ENCODE data around the gene ASB11.
"Not testable (repeated sequence)": the region's sequence is repeated elsewhere in the genome, so short reads cannot be mapped to it uniquely, and the experiment has no call there.

The ASB11 gene

GRCh38 chrX:15292861-15293260 is 22.6 kb downstream of the ASB11 start:
- no peak for FAIRE-seq
- no peak for TF ChIP-seq POLR2AphosphoS5 (IDR thresholded peaks at IDR 0.05; ENCODE audit: low read depth, low read length)
- no peak for TF ChIP-seq POU2F2 (IDR thresholded peaks at IDR 0.05; ENCODE audit: low read depth, low read length)
- TF ChIP-seq PAX5 (IDR thresholded peaks at IDR 0.05; ENCODE audit: insufficient read depth, low read length, severe bottlenecking): no peak

GRCh38 chrX:15277604-15278003 is 37.8 kb downstream of the ASB11 start:
- FAIRE-seq (no peak), DNase-seq (ENCODE audit: insufficient read length, low spot score) (no peak)
- TF ChIP-seq TAF1 (IDR thresholded peaks at IDR 0.05; ENCODE audit: low read depth, low read length): no peak
- no peak for TF ChIP-seq POU2F2 (IDR thresholded peaks at IDR 0.05; ENCODE audit: low read depth, low read length)
- no peak for TF ChIP-seq SPI1 (IDR thresholded peaks at IDR 0.05; ENCODE audit: low read depth, low read length)
- no peak for TF ChIP-seq POLR2A (IDR thresholded peaks at IDR 0.05; ENCODE audit: low read depth, low read length)
- no peak for TF ChIP-seq PAX5 (IDR thresholded peaks at IDR 0.05; ENCODE audit: insufficient read depth, low read length, severe bottlenecking)
- no peak for TF ChIP-seq POLR2AphosphoS5 (IDR thresholded peaks at IDR 0.05; ENCODE audit: low read depth, low read length)

More at GRCh38 chrX:15292861-15293260, 22.6 kb downstream of the ASB11 start:
- DNase-seq (ENCODE audit: insufficient read length, low spot score): no peak

- no peak for TF ChIP-seq PAX5 (IDR thresholded peaks at IDR 0.05; ENCODE audit: insufficient read depth, low read length, severe bottlenecking)
- TF ChIP-seq SPI1 (IDR thresholded peaks at IDR 0.05; ENCODE audit: low read depth, low read length): no peak
- no peak for TF ChIP-seq POU2F2 (IDR thresholded peaks at IDR 0.05; ENCODE audit: low read depth, low read length)
- no peak for TF ChIP-seq POLR2A (IDR thresholded peaks at IDR 0.05; ENCODE audit: low read depth, low read length)
- no peak for TF ChIP-seq POLR2AphosphoS5 (IDR thresholded peaks at IDR 0.05; ENCODE audit: low read depth, low read length)
- TF ChIP-seq TAF1 (IDR thresholded peaks at IDR 0.05; ENCODE audit: low read depth, low read length): no peak
- no peak for DNase-seq (ENCODE audit: insufficient read length, low spot score)
- no peak for FAIRE-seq
These were observed 40.5 kb downstream of the ASB11 start for GRCh38 chrX:15274946-15275345.

GRCh38 chrX:15273275-15273674 is 42.2 kb downstream of the ASB11 start:
- DNase-seq (ENCODE audit: insufficient read length, low spot score); FAIRE-seq: not testable (repeated sequence)

- FAIRE-seq (no peak), DNase-seq (ENCODE audit: insufficient read length, low spot score) (no peak)
- TF ChIP-seq POLR2A (IDR thresholded peaks at IDR 0.05; ENCODE audit: low read depth, low read length) (no peak), PAX5 (IDR thresholded peaks at IDR 0.05; ENCODE audit: insufficient read depth, low read length, severe bottlenecking) (no peak), POLR2AphosphoS5 (IDR thresholded peaks at IDR 0.05; ENCODE audit: low read depth, low read length) (no peak), POU2F2 (IDR thresholded peaks at IDR 0.05; ENCODE audit: low read depth, low read length) (no peak), SPI1 (IDR thresholded peaks at IDR 0.05; ENCODE audit: low read depth, low read length) (no peak), TAF1 (IDR thresholded peaks at IDR 0.05; ENCODE audit: low read depth, low read length) (no peak)
These were observed 43.7 kb downstream of the ASB11 start for GRCh38 chrX:15271757-15272156.

- FAIRE-seq (peak; percentile 73), DNase-seq (ENCODE audit: insufficient read length, low spot score) (no peak)
- TF ChIP-seq PAX5 (IDR thresholded peaks at IDR 0.05; ENCODE audit: insufficient read depth, low read length, severe bottlenecking) (no peak), POU2F2 (IDR thresholded peaks at IDR 0.05; ENCODE audit: low read depth, low read length) (no peak), TAF1 (IDR thresholded peaks at IDR 0.05; ENCODE audit: low read depth, low read length) (no peak), POLR2AphosphoS5 (IDR thresholded peaks at IDR 0.05; ENCODE audit: low read depth, low read length) (no peak), POLR2A (IDR thresholded peaks at IDR 0.05; ENCODE audit: low read depth, low read length) (no peak), SPI1 (IDR thresholded peaks at IDR 0.05; ENCODE audit: low read depth, low read length) (no peak)
These were observed 45.6 kb downstream of the ASB11 start, which contains the start of gene ASB9 for GRCh38 chrX:15269618-15270521. ASB9 (minus strand) TSS chrX:15270083; CDS start chrX:15269874, 209 bp downstream.

GRCh38 chrX:15269120-15269519 is 46.3 kb downstream of the ASB11 start:
- TF ChIP-seq POLR2A (IDR thresholded peaks at IDR 0.05; ENCODE audit: low read depth, low read length): no peak
- no peak for TF ChIP-seq TAF1 (IDR thresholded peaks at IDR 0.05; ENCODE audit: low read depth, low read length)
- TF ChIP-seq PAX5 (IDR thresholded peaks at IDR 0.05; ENCODE audit: insufficient read depth, low read length, severe bottlenecking): no peak
- TF ChIP-seq POLR2AphosphoS5 (IDR thresholded peaks at IDR 0.05; ENCODE audit: low read depth, low read length): no peak
- no peak for TF ChIP-seq POU2F2 (IDR thresholded peaks at IDR 0.05; ENCODE audit: low read depth, low read length)
- TF ChIP-seq SPI1 (IDR thresholded peaks at IDR 0.05; ENCODE audit: low read depth, low read length): no peak
- no peak for DNase-seq (ENCODE audit: insufficient read length, low spot score)

GRCh38 chrX:15254852-15255251 is 60.6 kb downstream of the ASB11 start:
- FAIRE-seq: no peak
- no peak for DNase-seq (ENCODE audit: insufficient read length, low spot score)
- TF ChIP-seq POU2F2 (IDR thresholded peaks at IDR 0.05; ENCODE audit: low read depth, low read length) (no peak), PAX5 (IDR thresholded peaks at IDR 0.05; ENCODE audit: insufficient read depth, low read length, severe bottlenecking) (no peak), POLR2AphosphoS5 (IDR thresholded peaks at IDR 0.05; ENCODE audit: low read depth, low read length) (no peak), POLR2A (IDR thresholded peaks at IDR 0.05; ENCODE audit: low read depth, low read length) (no peak), SPI1 (IDR thresholded peaks at IDR 0.05; ENCODE audit: low read depth, low read length) (no peak), TAF1 (IDR thresholded peaks at IDR 0.05; ENCODE audit: low read depth, low read length) (no peak)

More at GRCh38 chrX:15269120-15269519, 46.3 kb downstream of the ASB11 start:
- no peak for FAIRE-seq

GRCh38 chrX:15245896-15246295 is 69.5 kb downstream of the ASB11 start:
- DNase-seq (ENCODE audit: insufficient read length, low spot score) (no peak), FAIRE-seq (no peak)
- no peak for TF ChIP-seq SPI1 (IDR thresholded peaks at IDR 0.05; ENCODE audit: low read depth, low read length)
- TF ChIP-seq POU2F2 (IDR thresholded peaks at IDR 0.05; ENCODE audit: low read depth, low read length): no peak
- TF ChIP-seq PAX5 (IDR thresholded peaks at IDR 0.05; ENCODE audit: insufficient read depth, low read length, severe bottlenecking): no peak
- no peak for TF ChIP-seq TAF1 (IDR thresholded peaks at IDR 0.05; ENCODE audit: low read depth, low read length)
- TF ChIP-seq POLR2A (IDR thresholded peaks at IDR 0.05; ENCODE audit: low read depth, low read length): no peak
- no peak for TF ChIP-seq POLR2AphosphoS5 (IDR thresholded peaks at IDR 0.05; ENCODE audit: low read depth, low read length)

- no peak for FAIRE-seq
These were observed 71.0 kb downstream of the ASB11 start for GRCh38 chrX:15244421-15244820.

More at GRCh38 chrX:15244421-15244820, 71.0 kb downstream of the ASB11 start:
- DNase-seq (ENCODE audit: insufficient read length, low spot score): no peak
- TF ChIP-seq POU2F2 (IDR thresholded peaks at IDR 0.05; ENCODE audit: low read depth, low read length) (no peak), TAF1 (IDR thresholded peaks at IDR 0.05; ENCODE audit: low read depth, low read length) (no peak), PAX5 (IDR thresholded peaks at IDR 0.05; ENCODE audit: insufficient read depth, low read length, severe bottlenecking) (no peak), SPI1 (IDR thresholded peaks at IDR 0.05; ENCODE audit: low read depth, low read length) (no peak), POLR2A (IDR thresholded peaks at IDR 0.05; ENCODE audit: low read depth, low read length) (no peak), POLR2AphosphoS5 (IDR thresholded peaks at IDR 0.05; ENCODE audit: low read depth, low read length) (no peak)
